GM18526 (cell line): ENCODE results near the gene SH3GL1.

ENCODE experiments used
- POLR2A ChIP-seq: IDR thresholded peaks from 3 replicates; pipeline ENCODE4 v1.6.1; 2011; ENCODE audit not compliant: insufficient read length; ENCODE audit errors: extremely low read depth

The SH3GL1 gene

DNA sequence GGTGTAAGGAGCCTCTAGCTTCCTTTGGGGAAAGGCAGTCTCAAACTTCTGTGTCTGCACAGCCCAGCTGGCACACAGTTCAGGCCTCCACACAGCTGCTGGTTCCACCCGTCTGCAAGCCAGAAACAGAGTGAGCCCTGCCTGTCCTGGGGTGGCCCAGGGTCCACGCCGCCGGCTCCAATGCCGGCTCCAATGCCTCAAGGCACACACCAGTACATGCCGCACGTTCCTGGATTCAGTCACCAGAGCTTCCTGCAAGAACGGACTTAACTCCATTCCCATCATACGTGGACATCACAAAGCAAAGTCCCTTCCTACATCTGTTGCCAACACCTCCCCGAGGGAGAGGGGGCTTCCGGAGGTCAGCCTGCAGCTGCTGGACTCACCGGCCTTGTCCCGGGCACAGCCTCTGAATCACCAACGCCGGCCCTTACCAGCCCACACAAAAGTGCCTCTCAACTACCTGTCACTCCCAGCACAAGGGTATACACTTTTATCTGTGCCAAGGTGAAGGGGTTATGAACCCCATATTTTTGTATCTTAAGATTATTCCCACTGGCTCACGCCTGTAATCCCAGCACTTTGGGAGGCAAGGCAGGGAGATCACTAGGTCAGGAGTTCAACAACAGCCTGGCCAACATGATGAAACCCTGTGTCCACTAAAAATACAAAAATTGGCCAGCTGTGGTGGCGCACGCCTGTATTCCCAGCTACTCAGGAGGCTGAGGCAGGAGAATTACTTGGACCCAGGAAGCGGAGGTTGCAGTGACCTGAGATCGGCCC lies 8.5 kb downstream of the SH3GL1 start:
- TF ChIP-seq POLR2A: no peak

GRCh38 chr19:4391306-4391693 lies 9.0 kb downstream of the SH3GL1 start:
- TF ChIP-seq POLR2A: no peak

GRCh38 chr19:4390567-4391305 lies 9.6 kb downstream of the SH3GL1 start:
- TF ChIP-seq POLR2A: no peak

DNA sequence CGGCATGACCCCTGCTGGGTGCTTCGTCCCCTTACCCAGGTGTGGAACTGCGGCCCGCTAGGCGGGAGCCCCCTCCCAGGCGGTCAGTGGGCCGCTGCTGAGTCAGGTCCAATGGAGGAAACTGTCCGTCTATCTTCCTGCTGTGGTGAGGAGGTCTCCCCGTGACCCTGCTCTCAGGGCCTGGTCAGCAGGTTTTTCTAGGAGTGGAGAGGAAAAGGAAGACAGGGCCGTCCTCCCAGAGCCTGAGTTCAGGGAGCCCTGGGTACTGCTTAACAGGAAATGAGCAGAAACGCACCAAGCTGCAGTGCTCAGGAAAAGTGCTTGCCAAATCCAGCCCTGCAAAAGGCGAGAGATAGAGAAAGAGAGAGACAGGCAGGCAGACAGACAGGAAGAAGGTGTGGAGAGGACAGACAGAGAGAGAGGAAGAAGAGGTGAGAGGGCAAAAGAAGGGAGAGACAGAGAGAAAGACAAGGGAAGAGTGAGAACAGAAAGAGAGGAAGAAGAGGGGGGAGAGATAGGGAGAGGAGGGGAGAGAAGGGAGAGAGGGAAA lies 10.3 kb downstream of the SH3GL1 start:
- no peak for TF ChIP-seq POLR2A

- no peak for TF ChIP-seq POLR2A
Measured at GRCh38 chr19:4389511-4390016, 10.8 kb downstream of the SH3GL1 start.

DNA sequence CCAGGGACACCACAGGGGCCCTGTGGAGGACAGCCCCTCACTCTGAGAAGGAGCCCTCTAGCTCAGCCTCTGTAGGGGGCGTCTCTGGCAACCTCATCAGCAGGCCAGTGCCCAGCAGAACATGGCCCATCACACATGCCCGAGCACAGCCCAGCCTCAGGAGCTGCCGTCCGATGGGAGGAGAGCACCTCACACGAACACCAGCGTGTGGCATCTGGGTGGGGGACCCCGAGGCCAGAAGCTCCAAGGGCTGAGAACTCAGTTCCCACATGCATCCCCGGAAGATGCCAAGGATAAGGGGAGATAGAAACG lies 11.3 kb downstream of the SH3GL1 start:
- no peak for TF ChIP-seq POLR2A

GRCh38 chr19:4388337-4389063 lies 11.8 kb downstream of the SH3GL1 start:
- TF ChIP-seq POLR2A: no peak

- no peak for TF ChIP-seq POLR2A
Measured at GRCh38 chr19:4386041-4386782, 14.1 kb downstream of the SH3GL1 start.

GRCh38 chr19:4385291-4386040 lies 14.9 kb downstream of the SH3GL1 start:
- TF ChIP-seq POLR2A: no peak

DNA sequence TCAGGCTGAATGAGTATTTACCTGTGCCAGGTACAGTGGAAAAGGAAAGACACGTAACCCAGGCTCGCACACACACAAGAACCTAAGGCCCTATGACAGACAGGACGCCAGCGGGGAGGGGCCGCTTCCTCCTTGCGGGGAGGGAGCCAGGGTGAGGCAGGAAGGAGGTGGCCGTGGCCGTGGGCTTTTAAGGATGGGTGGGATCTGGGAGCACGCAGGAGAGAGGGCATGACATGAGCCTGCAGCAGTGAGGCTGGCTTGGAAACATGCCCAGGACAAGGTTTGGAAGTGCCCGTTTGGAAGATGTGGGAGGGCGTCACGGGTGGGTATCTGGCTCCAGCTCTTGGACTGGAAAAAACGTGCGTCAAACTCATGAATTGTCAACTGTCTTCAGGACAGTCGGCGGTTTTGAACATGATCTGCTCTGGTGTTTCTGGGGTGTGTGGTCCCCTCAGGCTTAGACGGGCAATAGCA lies 20.1 kb downstream of the SH3GL1 start:
- TF ChIP-seq POLR2A: no peak

GRCh38 chr19:4379383-4380253 lies 20.7 kb downstream of the SH3GL1 start:
- no peak for TF ChIP-seq POLR2A

GRCh38 chr19:4378886-4379285 lies 21.5 kb downstream of the SH3GL1 start:
- TF ChIP-seq POLR2A: no peak
